GM12878 (cell line): ENCODE data around the gene ZNF574. TPM values are rescaled to one million over a fixed set of nuclear protein-coding genes. Genes with fewer than 3 reads are reported as not detected.

Experiments
- ATAC-seq: fragments of 200-7000 bp; cut with Tn5 transposase; 3 replicates; pipeline ENCODE4 v1.9.1; 2020; ENCODE audit warnings: mild to moderate bottlenecking, moderate library complexity
- BruUV-seq: library from RNA; stranded (reverse); fragments of 400-500 nt; replicated peaks from 2 replicates; lab custom pipeline; 2021; lab: Mats Ljungman, UMichigan
- CTCF ChIA-PET: fragments of 300-600 bp; sonication (Branson Sonifier 250); formaldehyde crosslinking; extraction: SDS; loops from one replicate; lab custom pipeline; 2021; ENCODE audit warnings: inconsistent platforms; lab: Yijun Ruan, JAX
- POLR2A ChIA-PET: fragments of 350-600 bp; formaldehyde crosslinking; extraction: SDS; loops from one replicate; lab custom pipeline; 2021; ENCODE audit warnings: inconsistent platforms; lab: Charles Lee
- RAD21 ChIA-PET: fragments of 300-600 bp; sonication (Branson Sonifier 250); formaldehyde crosslinking; loops from one replicate; lab custom pipeline; 2023; ENCODE audit warnings: antibody characterized with exemption; ENCODE audit not compliant: unreplicated experiment; lab: Charles Lee
- SMC1A ChIA-PET: fragments of 300-600 bp; sonication (Branson Sonifier 250); formaldehyde crosslinking; loops from one replicate; lab custom pipeline; 2023; ENCODE audit not compliant: unreplicated experiment, uncharacterized antibody; lab: Charles Lee
- DNase-seq: peaks from one replicate; pipeline ENCODE4 v3.0.0-alpha.2; 2011; ENCODE audit warnings: low read depth, low spot score
- FAIRE-seq: peaks from 3 replicates; lab custom pipeline; 2011; peaks lifted over from hg19 to GRCh38; lab: Jason Lieb, UNC
- H2AFZ ChIP-seq: 2 replicates; pipeline ENCODE4 v1.6.0; 2011; ENCODE audit warnings: low read depth, low read length, control low read depth; ENCODE audit not compliant: control insufficient read depth
- H3K27ac ChIP-seq: 2 replicates; pipeline ENCODE4 v1.5.1; 2011; ENCODE audit warnings: control low read depth; ENCODE audit not compliant: control insufficient read depth, insufficient read depth
- H3K27me3 ChIP-seq, 2 experiments: replicated peaks in 1 of 2; 2 replicates each; pipeline versions ENCODE4 v1.6.0 to v1.6.1; 2011; ENCODE audit warnings: low read length in 1 of 2; ENCODE audit not compliant: control insufficient read depth in 2 of 2, insufficient read depth in 2 of 2
- H3K36me3 ChIP-seq, 2 experiments: 2 replicates each; pipeline ENCODE4 v1.5.1; 2011; ENCODE audit warnings: low read length in 1 of 2; ENCODE audit not compliant: control insufficient read depth in 2 of 2, insufficient read depth in 2 of 2
- H3K4me1 ChIP-seq: 2 replicates; pipeline ENCODE4 v1.6.1; 2011; ENCODE audit warnings: mild to moderate bottlenecking, low read length, moderate library complexity, mixed read lengths; ENCODE audit not compliant: control insufficient read depth, insufficient read depth
- H3K4me2 ChIP-seq: 2 replicates; pipeline ENCODE4 v1.6.0; 2011; ENCODE audit warnings: control low read depth; ENCODE audit not compliant: control insufficient read depth, insufficient read depth
- H3K4me3 ChIP-seq: fragments of 200-600 bp; sonication (generic); 2 replicates; pipeline ENCODE4 v1.5.1; 2016
- H3K79me2 ChIP-seq: 2 replicates; pipeline ENCODE4 v1.6.0; 2011; ENCODE audit warnings: low read length; ENCODE audit not compliant: control insufficient read depth, insufficient read depth
- H3K9ac ChIP-seq: 2 replicates; pipeline ENCODE4 v1.8.0; 2011; ENCODE audit warnings: low read length, control low read depth, mixed read lengths; ENCODE audit not compliant: control insufficient read depth, insufficient read depth
- H3K9me3 ChIP-seq: replicated peaks from 3 replicates; pipeline ENCODE4 v1.5.1; 2011; ENCODE audit warnings: mild to moderate bottlenecking, low read length; ENCODE audit not compliant: control insufficient read depth, insufficient read depth
- H4K20me1 ChIP-seq: 2 replicates; pipeline ENCODE4 v1.6.0; 2011; ENCODE audit not compliant: control insufficient read depth, insufficient read depth
- SMARCA5 ChIP-seq: fragments of 450-650 bp; IDR thresholded peaks from 2 replicates; pipeline ENCODE4 v1.6.1; 2017; ENCODE audit warnings: mild to moderate bottlenecking
- TAF1 ChIP-seq: IDR thresholded peaks from 2 replicates; pipeline ENCODE4 v1.6.1; 2011; ENCODE audit warnings: mild to moderate bottlenecking, low read depth, low read length, borderline replicate concordance
- ZBED1 ChIP-seq: IDR thresholded peaks from 2 replicates; pipeline ENCODE4 v1.6.1; 2016; ENCODE audit warnings: borderline replicate concordance
- WGBS: methylation state at CpG from one replicate; pipeline ENCODE4 v1.1.6; 2016; ENCODE audit warnings: low lambda C conversion rate; ENCODE audit not compliant: insufficient replicate concordance, insufficient coverage; ENCODE audit errors: missing lambda C conversion rate; 5-methylcytosine and 5-hydroxymethylcytosine counted together
- in situ Hi-C: fragments of 300-500 bp; cut with MboI; formaldehyde crosslinking; loops from 9 replicates; pipeline ENCODE4 v1.14.3; 2018; ENCODE audit warnings: mixed read lengths
- intact Hi-C: fragments of 100-400 bp; cut with micrococcal nuclease; formaldehyde crosslinking; loops from one replicate; pipeline ENCODE4 v1.14.2; 2022; ENCODE audit not compliant: unreplicated experiment
- polyA plus RNA-seq, 11 experiments: library from polyadenylated mRNA; depleted of rRNA in 4 of 11; unstranded in 6 of 11; stranded (reverse) in 5 of 11; fragments of >200 nt; fragmentation: Nextera tagmentation in 4 of 11; fragmentation: Illumina TruSeq in 1 of 11; extraction: Ambion mirVana in 4 of 11; extraction: Trizol in 1 of 11; gene quantifications; 1 replicate in 1 of 11; 2 replicates in 10 of 11; pipeline versions ENCODE4 v1.2.1 to v1.2.3, GENCODE V29; 2011 to 2016; ENCODE audit warnings: inconsistent platforms in 2 of 11, missing spikeins in 2 of 11, low read depth in 1 of 11
- total RNA-seq, 4 experiments: library from RNA; depleted of rRNA in 3 of 4; stranded (reverse); fragments of >200 nt in 3 of 4; fragmentation: Illumina TruSeq in 1 of 4; extraction: Trizol in 1 of 4; gene quantifications; 2 replicates each; pipeline versions ENCODE4 v1.2.1 to v1.2.3, GENCODE V29; 2013 to 2021
- TF ChIP-seq, protein P1 (sequence below): fragments of 450-650 bp; IDR thresholded peaks from 2 replicates; pipeline ENCODE4 v1.6.1; 2017; ENCODE audit warnings: mild to moderate bottlenecking, low read depth, inconsistent platforms; ENCODE audit not compliant: poor library complexity, severe bottlenecking
- TF ChIP-seq, protein P2 (sequence below): IDR thresholded peaks from 2 replicates; pipeline ENCODE4 v1.6.1; 2011; ENCODE audit warnings: borderline replicate concordance, low read depth, mild to moderate bottlenecking, moderate library complexity, low read length; ENCODE audit not compliant: insufficient read depth, poor library complexity, severe bottlenecking
- TF ChIP-seq, protein P3 (sequence below): fragments of 450-650 bp; IDR thresholded peaks from 2 replicates; pipeline ENCODE4 v1.6.1; 2016; ENCODE audit warnings: mild to moderate bottlenecking

Gene ZNF574
- total and polyA plus RNA-seq, 10 of the 15 experiments (the other 5 are each of a cell fraction or from before 2014, with no cell fraction given) = 0.32 to 25.6 (median 11.4) TPM

DNA sequence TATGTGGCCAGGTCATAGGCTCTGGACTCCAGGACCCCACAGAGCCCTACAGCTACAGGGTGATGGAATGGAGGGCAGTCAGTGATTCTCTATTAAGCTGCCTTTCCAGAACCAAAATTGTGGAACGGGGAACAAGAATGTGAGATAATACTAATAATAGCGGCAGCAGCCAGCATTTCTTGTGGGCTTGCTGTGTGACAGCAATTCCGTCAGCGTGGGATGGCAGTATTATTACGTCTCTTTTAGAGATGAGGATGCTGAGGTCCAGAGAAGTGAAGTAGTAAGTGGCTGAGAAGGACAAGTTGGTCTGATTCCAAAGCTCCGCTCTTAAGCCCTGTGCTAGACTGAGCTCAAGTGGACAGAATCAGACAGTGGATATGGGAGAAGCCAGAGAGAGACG lies 30.4 kb upstream of the ZNF574 start:
- Histone ChIP-seq H3K9ac (no peak overlapping the region), H3K4me2 (no peak overlapping the region), H3K36me3 (no peaks in the 10 kb centered on the region), H3K4me3 (no peak overlapping the region), H2AFZ (no peak overlapping the region), H3K27me3 (no peaks in the 10 kb centered on the region; a peak in 1 of 4 replicates), H3K79me2 (no peaks in the 10 kb centered on the region), H3K9me3 (no peaks in the 10 kb centered on the region), H4K20me1 (no peaks in the 10 kb centered on the region), H3K4me1 (no peaks in the 10 kb centered on the region), H3K27ac (no peak overlapping the region)
- ChIA-PET POLR2A (interaction anchor here (0.5 kb wide), 1 partner anchor 28 kb away, joined by 4 read pairs; no protein-coding TSS in a partner anchor), CTCF (interaction anchor here (1.0 to 2.4 kb wide), 3 partner anchors 11 to 292 kb away, joined by 3 to 11 read pairs (median 4); no protein-coding TSS in a partner anchor), RAD21 (no interaction called here), SMC1A (interaction anchor here (1.4 kb wide), 1 partner anchor 11 kb away, joined by 4 read pairs; no protein-coding TSS in a partner anchor)
- intact Hi-C loops (no loop called here), in situ Hi-C loops (no loop called here)
- DNase-seq (no peak), FAIRE-seq (no peak), ATAC-seq (no peak)
- 49% methylated on average over 7 of the region's 7 CpGs for WGBS
- TF ChIP-seq, protein P1, sequence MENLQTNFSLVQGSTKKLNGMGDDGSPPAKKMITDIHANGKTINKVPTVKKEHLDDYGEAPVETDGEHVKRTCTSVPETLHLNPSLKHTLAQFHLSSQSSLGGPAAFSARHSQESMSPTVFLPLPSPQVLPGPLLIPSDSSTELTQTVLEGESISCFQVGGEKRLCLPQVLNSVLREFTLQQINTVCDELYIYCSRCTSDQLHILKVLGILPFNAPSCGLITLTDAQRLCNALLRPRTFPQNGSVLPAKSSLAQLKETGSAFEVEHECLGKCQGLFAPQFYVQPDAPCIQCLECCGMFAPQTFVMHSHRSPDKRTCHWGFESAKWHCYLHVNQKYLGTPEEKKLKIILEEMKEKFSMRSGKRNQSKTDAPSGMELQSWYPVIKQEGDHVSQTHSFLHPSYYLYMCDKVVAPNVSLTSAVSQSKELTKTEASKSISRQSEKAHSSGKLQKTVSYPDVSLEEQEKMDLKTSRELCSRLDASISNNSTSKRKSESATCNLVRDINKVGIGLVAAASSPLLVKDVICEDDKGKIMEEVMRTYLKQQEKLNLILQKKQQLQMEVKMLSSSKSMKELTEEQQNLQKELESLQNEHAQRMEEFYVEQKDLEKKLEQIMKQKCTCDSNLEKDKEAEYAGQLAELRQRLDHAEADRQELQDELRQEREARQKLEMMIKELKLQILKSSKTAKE = no peak
- TF ChIP-seq ZBED1 (no peak), SMARCA5 (no peak), TAF1 (no peak)
- TF ChIP-seq, protein P2, sequence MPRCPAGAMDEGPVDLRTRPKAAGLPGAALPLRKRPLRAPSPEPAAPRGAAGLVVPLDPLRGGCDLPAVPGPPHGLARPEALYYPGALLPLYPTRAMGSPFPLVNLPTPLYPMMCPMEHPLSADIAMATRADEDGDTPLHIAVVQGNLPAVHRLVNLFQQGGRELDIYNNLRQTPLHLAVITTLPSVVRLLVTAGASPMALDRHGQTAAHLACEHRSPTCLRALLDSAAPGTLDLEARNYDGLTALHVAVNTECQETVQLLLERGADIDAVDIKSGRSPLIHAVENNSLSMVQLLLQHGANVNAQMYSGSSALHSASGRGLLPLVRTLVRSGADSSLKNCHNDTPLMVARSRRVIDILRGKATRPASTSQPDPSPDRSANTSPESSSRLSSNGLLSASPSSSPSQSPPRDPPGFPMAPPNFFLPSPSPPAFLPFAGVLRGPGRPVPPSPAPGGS = no peak
- TF ChIP-seq, protein P3, sequence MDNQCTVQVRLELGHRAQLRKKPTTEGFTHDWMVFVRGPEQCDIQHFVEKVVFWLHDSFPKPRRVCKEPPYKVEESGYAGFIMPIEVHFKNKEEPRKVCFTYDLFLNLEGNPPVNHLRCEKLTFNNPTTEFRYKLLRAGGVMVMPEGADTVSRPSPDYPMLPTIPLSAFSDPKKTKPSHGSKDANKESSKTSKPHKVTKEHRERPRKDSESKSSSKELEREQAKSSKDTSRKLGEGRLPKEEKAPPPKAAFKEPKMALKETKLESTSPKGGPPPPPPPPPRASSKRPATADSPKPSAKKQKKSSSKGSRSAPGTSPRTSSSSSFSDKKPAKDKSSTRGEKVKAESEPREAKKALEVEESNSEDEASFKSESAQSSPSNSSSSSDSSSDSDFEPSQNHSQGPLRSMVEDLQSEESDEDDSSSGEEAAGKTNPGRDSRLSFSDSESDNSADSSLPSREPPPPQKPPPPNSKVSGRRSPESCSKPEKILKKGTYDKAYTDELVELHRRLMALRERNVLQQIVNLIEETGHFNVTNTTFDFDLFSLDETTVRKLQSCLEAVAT = no peak
- no TSS peak for BruUV-seq
